GM18520 (cell line): ENCODE results near the gene ARHGAP31.

Experiments
- ATAC-seq: cut with Tn5 transposase; IDR thresholded peaks from one replicate; pipeline ENCODE4 v1.9.1; 2021; ENCODE audit not compliant: unreplicated experiment

ARHGAP31 gene

DNA sequence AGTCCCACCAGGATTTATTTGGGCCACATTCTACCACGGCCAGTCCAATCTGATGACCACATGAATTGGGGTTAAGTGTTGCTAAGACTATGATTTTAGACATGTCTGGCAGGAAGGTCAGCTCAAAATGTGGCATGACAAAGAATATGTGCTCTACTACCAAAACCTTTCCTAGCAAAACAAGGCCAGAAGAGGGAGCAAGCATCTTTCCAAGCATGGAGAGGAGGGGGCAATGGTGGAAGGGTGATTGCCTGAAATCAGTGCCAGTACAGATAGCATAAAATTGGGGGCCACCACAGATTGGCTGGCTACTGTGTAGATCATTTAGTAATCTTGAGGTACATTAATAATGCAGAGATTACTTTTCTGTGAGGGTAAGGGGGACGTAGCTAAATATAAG lies 126.0 kb downstream of the ARHGAP31 start:
- no peak for ATAC-seq

GRCh38 chr3:119427669-119428068 lies 133.5 kb downstream of the ARHGAP31 start:
- ATAC-seq = no peak

DNA sequence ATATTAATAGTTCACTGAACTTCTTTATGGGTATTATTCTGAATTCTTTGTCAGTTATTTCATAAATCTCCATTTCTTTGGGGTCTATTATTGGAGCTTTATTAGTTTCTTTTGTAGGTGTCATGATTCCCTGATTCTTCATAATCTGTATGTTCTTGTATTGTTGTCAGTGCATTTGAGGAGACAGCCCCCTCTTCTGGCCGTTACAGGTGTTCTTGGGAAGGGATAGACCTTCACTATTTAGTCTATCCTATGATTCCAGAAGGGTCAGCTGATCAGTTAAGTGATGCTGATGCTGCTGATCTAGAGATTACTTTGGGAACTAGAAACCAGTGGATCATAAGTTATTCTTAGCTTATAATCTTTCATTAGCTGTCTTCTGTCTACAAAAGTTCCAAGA lies 134.4 kb downstream of the ARHGAP31 start:
- ATAC-seq = no peak

DNA sequence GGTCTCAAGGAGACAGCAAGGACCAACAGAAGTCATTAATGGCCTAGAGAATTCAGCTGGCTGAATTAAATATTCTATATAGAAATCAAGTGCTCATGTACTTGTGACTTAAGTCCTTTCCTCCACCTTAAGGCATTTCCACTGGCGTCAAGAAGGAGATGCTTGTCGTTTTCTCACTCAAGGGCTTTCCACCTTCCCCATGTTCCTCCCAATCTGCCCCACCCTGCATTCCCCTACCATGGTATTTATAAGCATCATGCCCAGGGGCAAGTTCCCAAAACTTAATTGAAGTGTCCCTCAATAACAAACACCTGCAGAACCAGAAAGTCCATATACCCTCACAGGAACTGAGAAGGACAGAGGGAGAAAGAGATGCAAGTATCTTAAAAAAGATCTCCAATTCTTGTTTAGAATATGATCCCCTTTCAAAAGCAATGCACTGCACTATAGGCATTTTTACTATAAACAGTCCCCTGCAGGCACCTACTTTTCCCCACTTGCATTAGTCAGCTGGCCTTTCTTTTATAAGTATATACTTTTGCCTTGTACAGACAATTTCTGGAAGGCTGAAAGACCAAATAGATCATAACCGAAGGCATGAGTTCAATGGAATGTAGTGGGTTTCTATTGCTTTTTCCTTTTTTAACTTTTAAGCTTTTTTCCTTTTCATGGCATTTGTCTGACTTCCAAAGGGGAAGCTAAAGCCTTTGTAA lies 139.6 kb downstream of the ARHGAP31 start:
- no peak for ATAC-seq

DNA sequence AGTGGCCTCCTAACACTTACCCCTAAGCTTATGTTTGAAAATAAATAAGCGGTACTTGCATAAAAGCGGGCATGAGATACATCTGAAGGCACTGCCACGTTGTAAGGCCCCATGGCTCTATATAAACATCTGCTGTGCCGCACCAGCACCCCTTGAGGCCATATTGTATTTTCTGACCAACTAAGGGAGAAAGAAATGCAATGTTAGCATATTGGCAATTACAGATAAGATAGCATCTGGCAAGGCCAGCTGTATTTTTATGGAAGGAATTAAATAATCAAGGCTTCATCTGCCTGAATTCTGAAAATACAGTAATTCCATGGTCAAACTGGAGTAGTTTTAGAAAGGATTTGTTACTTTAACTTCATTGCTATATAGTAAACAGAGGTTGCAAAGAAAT lies 140.5 kb downstream of the ARHGAP31 start:
- no peak for ATAC-seq

GRCh38 chr3:119436977-119437376 lies 142.8 kb downstream of the ARHGAP31 start:
- ATAC-seq = no peak

DNA sequence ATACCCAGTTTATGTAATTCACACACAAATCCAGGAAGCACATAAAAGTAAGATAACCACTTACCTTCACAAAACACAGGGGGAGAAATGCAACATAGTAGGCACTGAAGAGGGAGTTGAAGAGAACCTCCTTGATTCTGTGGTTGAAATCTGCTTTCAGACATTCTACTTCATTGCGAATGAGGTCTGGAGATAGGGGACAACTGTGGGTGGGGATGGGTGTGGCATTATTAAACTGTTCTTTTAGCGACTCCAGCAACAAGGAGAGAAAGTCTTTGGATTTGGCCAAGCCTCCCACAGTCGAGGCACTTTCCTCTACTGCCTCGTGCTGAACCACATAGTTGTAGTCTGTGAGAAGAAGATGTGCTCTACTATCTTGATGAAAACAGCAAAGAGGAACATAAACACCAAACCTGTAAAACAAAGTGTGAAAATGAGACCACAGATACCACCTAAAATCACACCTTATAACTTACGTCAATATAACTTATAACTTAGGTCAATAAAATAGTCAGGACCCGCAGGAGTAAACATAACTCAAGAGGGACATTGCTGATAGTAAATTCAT lies 143.6 kb downstream of the ARHGAP31 start:
- no peak for ATAC-seq

DNA sequence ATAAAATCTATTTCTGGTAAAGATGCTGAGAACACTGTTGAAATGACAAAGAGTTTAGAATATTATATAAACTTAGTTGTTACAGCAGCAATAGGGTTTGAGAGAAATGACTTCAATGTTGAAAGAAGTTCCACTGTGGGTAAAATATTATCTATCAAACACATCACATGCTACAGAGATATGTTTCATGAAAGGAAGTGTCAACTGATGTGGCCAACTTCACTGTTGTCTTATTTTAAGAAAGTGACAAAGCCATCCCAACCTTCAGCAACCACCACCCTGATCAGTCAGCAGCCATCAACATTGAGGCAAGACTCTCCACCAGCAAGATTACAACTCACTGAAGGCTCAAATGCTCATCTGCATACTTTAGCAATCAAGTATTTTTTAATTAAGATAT lies 149.0 kb downstream of the ARHGAP31 start:
- no peak for ATAC-seq

DNA sequence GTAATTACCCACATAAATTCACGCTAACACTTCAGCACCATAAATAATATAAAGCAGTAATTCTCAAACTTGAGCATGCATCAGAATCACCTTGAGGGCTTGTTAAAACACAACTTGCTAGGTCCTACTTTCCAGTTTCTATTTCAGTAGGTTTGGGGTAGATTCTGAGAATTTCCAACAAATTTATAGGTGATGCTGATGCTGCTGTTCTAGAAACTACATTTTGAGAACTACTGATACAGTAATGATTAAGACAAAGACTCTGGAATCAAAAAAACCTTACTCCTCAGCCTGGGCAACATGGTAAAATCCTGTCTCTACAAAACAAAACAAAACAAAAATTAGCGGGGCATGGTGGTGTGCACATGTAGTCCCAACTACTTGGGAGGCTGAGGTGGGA lies 150.4 kb downstream of the ARHGAP31 start:
- no peak for ATAC-seq

GRCh38 chr3:119453822-119454221 lies 159.6 kb downstream of the ARHGAP31 start:
- no peak for ATAC-seq

DNA sequence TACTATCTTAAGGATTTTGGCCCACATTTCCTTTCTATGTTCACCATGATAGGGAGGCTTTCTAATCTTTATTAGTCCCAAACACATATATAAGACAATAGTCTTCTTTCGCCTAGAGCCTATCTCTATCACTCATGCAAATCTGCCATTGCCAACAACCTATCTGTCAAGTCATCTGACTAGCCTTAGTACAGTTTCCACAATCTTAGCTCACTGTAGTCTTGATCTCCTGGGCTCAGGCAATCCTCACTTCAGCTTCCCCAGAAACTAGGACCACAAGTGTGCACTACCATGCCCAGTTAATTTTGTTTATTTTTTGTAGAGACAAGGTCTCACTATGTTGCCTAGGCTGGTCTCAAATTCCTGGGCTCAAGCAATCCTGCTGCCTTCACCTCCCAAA lies 162.3 kb downstream of the ARHGAP31 start:
- ATAC-seq = no peak

DNA sequence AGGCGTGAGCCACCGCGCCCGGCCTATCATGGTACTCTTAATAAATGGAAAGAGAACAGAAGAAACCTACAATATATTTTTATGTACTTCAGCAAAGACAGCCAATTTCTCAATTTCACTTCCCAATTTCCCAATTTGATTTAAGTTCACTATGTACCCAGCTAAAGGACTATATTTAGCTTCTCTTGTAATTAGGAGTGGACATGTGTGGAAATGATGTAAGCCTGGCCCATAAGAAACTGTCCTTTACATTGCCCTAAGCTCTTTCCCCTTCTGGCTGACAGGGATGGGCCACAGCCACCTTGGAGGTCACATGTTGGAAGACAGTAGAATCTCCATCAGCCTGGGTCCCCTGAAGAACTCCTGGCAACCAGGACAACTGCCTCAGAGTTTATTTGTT lies 163.1 kb downstream of the ARHGAP31 start:
- ATAC-seq = no peak

- peak; percentile 92 for ATAC-seq
These were observed 169.3 kb downstream of the ARHGAP31 start, which contains the start of gene TMEM39A for GRCh38 chr3:119463171-119464169. Gene TMEM39A, minus strand, starts transcription at chr3:119463615. Its CDS starts 1,541 bp downstream, at chr3:119462074.

DNA sequence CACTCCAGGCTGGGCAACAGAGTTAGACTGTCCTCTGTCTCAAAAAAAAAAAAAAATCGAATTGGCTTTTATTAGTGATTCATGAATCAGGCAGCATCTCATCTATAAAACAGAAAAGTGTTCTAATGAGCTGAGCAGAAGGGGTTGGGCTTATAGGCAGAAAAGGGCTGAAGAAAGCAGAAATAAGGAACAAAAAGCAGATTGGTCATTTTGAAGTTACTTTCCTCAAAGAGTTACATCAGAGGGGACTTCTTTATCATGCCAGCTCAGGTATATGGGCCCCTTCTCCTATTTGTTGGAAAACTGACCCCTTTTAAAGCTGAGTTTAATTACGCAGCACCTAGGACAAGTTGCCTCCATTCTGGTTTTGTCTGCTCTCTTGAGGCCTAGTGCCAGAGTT lies 173.9 kb downstream of the ARHGAP31 start:
- no peak for ATAC-seq

DNA sequence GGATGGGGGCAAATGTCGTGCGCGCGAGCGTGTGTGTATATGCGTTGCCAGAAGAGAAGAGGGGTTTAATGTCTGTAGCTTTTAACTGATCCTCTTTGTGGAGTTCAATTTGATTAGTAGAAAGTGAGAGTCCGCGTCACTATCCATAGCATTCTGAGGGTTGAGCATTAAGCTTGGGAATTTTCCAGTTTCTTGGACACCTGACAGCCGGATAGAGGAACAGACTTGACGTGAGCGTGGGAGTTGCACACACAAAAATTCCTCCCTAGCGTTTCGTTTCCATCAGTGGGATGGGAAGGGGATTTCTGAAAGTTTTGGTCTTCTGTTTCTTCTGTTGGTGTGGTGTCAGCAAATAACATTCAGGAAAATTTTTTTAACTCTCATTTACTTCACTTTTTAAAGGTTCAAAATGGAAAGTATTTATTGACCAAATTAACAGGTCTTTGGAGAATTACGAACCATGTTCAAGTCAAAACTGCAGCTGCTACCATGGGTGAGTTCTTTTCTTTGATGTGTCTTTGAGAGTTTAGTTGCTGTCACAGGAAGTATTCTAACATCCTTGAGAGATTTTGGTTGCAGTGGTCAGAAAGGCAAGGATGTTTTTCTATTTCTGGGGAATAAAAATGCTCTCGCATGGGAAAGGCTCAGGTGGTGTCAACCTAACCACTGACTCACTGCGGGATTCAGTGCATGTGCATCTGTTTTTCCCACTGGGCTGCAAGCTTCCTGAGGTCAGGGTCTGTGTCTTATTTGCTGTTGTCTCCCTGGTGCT lies 175.4 kb downstream of the ARHGAP31 start:
- ATAC-seq = no peak
